PFSK-1 (cell line): ENCODE data around the gene ATF6.

Experiments
- SIN3A ChIP-seq: IDR thresholded peaks from 2 replicates; pipeline ENCODE4 v1.6.1; 2012; ENCODE audit warnings: mild to moderate bottlenecking, low read length, moderate library complexity, borderline replicate concordance; ENCODE audit not compliant: insufficient read depth
- TAF1 ChIP-seq: IDR thresholded peaks from 2 replicates; pipeline ENCODE4 v1.6.1; 2012; ENCODE audit warnings: low read length, control low read depth, borderline replicate concordance; ENCODE audit not compliant: insufficient read depth

- TF ChIP-seq TAF1 (no peak), SIN3A (no peak)
Measured at GRCh38 chr1:161919229-161919628, 153.1 kb downstream of the ATF6 start.
